RWPE1 (cell line): ENCODE data around the gene GCFC2.

Experiments used
- CTCF ChIA-PET: fragments of 350-600 bp; sonication (Branson Sonifier 250); formaldehyde crosslinking; extraction: SDS; loops from one replicate; lab custom pipeline; 2021; lab: Yijun Ruan, JAX
- POLR2A ChIA-PET: fragments of 400-600 bp; formaldehyde crosslinking; extraction: SDS; loops from one replicate; lab custom pipeline; 2020; ENCODE audit warnings: antibody characterized with exemption; ENCODE audit not compliant: low non-redundant PET; lab: Yijun Ruan, JAX
- DNase-seq: peaks from one replicate; pipeline ENCODE4 v3.0.0; 2012; ENCODE audit warnings: low spot score
- H3K27ac ChIP-seq: fragments of 450-650 bp; 2 replicates; pipeline ENCODE4 v1.5.1; 2017
- TF ChIP-seq, protein P1 (sequence below): fragments of 450-650 bp; conservative IDR thresholded peaks from 2 replicates; pipeline ENCODE4 v1.5.1; 2017; ENCODE audit warnings: low read depth, mild to moderate bottlenecking

The GCFC2 gene

DNA sequence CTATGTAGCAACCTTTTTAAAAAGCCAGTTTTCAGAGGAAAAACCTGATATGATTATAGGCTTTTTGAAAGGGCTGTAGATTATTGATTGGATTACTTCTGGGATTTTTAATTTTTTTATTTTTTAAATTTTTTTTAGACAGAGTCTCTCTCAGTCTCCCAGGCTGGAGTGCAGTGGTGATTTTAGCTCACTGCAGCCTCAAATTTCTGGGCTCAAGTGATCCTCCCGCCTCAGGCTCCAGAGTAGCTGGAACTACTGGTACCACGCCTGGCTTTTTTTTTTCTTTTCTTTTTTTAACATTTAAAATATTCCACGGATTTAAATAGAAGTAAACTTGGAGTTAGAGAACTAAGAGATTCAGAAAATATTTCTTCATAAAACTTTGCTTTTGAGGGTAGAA is 62.9 kb downstream of the GCFC2 start:
- TF ChIP-seq, protein P1, sequence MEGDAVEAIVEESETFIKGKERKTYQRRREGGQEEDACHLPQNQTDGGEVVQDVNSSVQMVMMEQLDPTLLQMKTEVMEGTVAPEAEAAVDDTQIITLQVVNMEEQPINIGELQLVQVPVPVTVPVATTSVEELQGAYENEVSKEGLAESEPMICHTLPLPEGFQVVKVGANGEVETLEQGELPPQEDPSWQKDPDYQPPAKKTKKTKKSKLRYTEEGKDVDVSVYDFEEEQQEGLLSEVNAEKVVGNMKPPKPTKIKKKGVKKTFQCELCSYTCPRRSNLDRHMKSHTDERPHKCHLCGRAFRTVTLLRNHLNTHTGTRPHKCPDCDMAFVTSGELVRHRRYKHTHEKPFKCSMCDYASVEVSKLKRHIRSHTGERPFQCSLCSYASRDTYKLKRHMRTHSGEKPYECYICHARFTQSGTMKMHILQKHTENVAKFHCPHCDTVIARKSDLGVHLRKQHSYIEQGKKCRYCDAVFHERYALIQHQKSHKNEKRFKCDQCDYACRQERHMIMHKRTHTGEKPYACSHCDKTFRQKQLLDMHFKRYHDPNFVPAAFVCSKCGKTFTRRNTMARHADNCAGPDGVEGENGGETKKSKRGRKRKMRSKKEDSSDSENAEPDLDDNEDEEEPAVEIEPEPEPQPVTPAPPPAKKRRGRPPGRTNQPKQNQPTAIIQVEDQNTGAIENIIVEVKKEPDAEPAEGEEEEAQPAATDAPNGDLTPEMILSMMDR: no peak
- no peak overlapping the region for H3K27ac ChIP-seq
- ChIA-PET POLR2A (no interaction called here), CTCF (interaction anchor here (0.6 to 0.7 kb wide), 4 partner anchors 75 to 308 kb away, joined by 3 to 6 read pairs (median 3); no protein-coding TSS in a partner anchor)
- no peak for DNase-seq

DNA sequence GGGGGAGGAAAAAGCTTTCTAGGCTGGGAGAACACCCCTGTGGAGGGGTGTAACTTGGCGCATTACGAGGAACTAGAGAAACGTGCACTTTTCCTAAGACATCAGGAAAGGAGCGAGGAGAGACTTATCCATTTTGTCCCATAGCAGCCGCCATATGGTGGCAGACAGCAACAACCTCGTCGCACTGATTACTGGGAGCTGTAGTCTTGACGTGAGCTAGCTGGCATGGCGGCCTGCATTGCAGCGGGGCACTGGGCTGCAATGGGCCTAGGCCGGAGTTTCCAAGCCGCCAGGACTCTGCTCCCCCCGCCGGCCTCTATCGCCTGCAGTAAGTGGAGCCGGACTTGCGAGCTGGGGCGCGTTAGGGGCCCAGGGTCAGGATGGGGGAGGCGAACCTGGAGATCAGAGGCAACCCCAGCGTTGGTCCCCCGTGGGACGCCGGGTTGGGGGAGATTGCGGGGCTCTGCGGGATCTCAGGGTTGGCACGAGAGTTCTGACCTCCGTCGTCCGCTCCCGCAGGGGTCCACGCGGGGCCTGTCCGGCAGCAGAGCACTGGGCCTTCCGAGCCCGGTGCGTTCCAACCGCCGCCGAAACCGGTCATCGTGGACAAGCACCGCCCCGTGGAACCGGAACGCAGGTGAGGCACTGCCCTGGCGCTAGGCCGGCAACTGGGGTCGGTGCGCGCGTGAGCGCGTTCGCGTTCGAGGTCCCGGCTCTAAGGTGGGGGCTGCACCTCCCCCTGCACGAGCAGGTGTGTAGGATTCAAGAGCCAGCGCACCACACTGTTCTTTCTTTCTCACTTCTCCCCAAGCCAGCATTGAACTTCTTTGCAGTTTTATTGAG is 63.9 kb downstream of the GCFC2 start, which contains the start of gene MRPL19:
MRPL19 (plus strand) TSS at position 201 of the 843 bp plus-strand sequence; CDS start at position 226, 25 bp downstream.
- ChIA-PET CTCF (interaction anchor here (0.6 kb wide), 1 partner anchor 664 kb away, joined by 4 read pairs; no protein-coding TSS in a partner anchor), POLR2A (no interaction called here)
- TF ChIP-seq, protein P1: no peak
- peak; percentile 92 for DNase-seq
- H3K27ac ChIP-seq: peak within 1 kb of the TSS; percentile 69

DNA sequence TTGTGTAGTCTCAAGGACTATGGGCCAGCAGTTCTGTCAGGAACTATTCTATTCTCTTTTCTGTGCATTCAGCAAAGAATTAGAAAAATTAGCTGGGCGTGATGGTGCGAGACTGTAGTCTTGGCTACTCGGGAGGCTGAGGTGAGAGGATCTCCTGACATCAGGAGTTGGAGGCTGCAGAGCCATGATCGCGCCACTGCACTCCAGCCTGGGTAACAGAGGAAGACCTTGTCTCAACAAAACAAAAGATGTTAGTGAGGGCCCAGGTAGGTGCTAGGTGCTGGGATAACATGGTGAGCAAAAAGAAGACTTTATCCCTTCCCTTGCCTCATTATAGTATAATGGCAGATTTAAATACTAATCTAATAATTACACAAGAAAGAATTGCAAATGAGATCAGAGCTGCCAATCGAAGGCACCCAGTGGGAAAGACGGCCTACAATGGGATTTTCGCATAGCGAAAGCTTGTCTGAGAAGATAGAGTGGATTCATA is 64.6 kb downstream of the GCFC2 start:
- H3K27ac ChIP-seq: no peak overlapping the region
- DNase-seq: no peak
- POLR2A ChIA-PET: no interaction called here
- TF ChIP-seq, protein P1: no peak
- CTCF ChIA-PET: interaction anchor here (0.6 to 1.1 kb wide), 2 partner anchors 18 to 663 kb away, joined by 3 to 4 read pairs; no protein-coding TSS in a partner anchor

DNA sequence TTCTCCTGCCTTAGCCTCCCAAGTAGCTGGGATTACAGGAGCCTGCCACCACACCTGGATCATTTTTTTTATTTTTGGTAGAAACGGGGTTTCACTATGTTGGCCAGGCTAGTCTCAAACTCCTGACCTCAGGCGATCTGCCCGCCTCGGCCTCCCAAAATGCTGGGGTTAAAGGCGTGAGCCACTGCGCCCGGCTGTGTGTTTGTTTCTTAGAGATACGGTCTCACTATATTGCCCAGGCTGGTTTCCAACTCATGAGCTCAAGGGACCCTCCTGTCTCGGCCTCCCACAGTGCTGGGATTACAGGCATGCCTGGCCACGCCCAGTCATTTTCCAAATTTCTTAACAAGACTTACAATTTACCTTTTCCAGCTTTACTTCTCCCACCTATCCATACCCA is 65.1 kb downstream of the GCFC2 start:
- ChIA-PET CTCF (interaction anchor here (0.6 to 1.1 kb wide), 2 partner anchors 18 to 663 kb away, joined by 3 to 4 read pairs; no protein-coding TSS in a partner anchor), POLR2A (no interaction called here)
- TF ChIP-seq, protein P1: no peak
- no peak overlapping the region for H3K27ac ChIP-seq
- DNase-seq: no peak

DNA sequence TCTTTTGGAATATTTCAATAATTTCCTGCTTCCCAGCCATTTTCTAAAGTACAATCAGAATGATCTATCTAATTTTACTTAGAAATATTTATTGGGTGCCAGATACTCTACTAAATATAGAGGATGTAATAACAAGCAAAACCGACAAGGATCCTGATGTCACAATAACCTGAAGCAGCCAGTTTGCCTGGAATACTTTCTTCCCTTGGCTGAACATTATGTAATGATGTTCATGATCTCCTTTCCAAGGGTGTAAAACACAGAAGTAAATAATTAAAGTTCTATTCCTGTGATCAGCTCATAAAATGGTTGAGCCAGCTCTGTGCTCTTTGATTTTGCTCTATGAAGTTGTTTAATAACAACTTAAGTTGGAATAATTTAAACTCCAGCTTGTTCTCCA is 66.7 kb downstream of the GCFC2 start:
- POLR2A ChIA-PET: no interaction called here
- H3K27ac ChIP-seq: no peak overlapping the region
- TF ChIP-seq, protein P1: no peak
- no peak for DNase-seq
- CTCF ChIA-PET: no interaction called here

DNA sequence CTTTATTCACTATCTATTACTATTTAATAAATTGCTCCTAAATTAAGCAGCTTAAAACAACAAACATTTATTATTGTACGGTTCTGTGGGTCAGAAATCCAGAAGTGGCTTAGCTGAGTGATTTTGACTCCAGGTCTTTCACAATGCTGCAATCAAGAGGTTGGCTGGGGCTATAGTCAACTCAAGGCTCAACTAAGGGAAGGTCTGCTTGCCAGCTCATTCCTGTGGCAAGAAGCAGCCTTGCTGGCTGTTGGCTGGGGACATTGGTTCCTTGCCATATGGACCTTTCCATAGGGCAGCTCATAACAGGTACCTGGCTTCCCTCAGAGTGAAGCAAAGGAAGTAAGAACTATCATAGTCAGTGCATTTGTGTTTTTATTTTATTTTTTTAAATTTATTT is 69.1 kb downstream of the GCFC2 start:
- no peak overlapping the region for H3K27ac ChIP-seq
- no peak for DNase-seq
- TF ChIP-seq, protein P1: no peak
- ChIA-PET POLR2A (no interaction called here), CTCF (interaction anchor here (0.5 to 1.6 kb wide), 4 partner anchors 10 to 224 kb away, joined by 3 to 8 read pairs (median 4); no protein-coding TSS in a partner anchor)
